Prostate gland (tissue), 2 donors: Measurements from ENCODE around the gene TNFRSF9.

Experiments used
- POLR2A ChIP-seq: fragments of 450-650 bp; IDR thresholded peaks from one replicate; pipeline ENCODE4 v1.6.1; 2016; ENCODE audit warnings: antibody characterized with exemption, mild to moderate bottlenecking
- POLR2AphosphoS5 ChIP-seq: sonication (generic); formaldehyde crosslinking; IDR thresholded peaks from one replicate; pipeline ENCODE4 v1.6.1; 2017; ENCODE audit warnings: antibody characterized with exemption
- TF ChIP-seq, protein P1 (sequence below), 4 experiments: fragments of 200-600 bp in 2 of 4; fragments of 450-650 bp in 2 of 4; sonication (generic) in 2 of 4; IDR thresholded peaks; 1 replicate in 3 of 4; 2 replicates in 1 of 4; pipeline ENCODE4 v1.5.1; 2016 to 2019; ENCODE audit warnings: antibody characterized with exemption in 4 of 4, mild to moderate bottlenecking in 2 of 4, moderate library complexity in 2 of 4

DNA sequence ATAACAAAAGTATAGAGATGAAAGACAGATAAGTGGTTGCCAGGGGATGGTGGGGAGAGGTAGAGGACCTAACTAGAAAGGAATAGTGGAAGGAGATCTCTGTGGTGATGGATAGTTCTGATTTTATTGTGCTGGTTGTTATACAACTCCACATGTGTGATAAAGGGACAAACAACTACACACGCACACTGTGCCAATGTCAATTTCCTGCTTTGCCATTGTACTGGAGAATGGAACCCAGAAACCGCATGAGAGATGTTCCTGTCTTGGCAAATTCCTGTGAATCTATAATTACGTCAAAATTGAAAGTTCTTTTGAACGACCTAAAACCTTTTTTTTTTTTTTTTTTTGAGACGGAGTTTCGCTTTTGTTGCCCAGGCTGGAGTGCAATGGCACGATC lies 11.0 kb downstream of the TNFRSF9 start:
- TF ChIP-seq, protein P1, sequence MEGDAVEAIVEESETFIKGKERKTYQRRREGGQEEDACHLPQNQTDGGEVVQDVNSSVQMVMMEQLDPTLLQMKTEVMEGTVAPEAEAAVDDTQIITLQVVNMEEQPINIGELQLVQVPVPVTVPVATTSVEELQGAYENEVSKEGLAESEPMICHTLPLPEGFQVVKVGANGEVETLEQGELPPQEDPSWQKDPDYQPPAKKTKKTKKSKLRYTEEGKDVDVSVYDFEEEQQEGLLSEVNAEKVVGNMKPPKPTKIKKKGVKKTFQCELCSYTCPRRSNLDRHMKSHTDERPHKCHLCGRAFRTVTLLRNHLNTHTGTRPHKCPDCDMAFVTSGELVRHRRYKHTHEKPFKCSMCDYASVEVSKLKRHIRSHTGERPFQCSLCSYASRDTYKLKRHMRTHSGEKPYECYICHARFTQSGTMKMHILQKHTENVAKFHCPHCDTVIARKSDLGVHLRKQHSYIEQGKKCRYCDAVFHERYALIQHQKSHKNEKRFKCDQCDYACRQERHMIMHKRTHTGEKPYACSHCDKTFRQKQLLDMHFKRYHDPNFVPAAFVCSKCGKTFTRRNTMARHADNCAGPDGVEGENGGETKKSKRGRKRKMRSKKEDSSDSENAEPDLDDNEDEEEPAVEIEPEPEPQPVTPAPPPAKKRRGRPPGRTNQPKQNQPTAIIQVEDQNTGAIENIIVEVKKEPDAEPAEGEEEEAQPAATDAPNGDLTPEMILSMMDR (IDR thresholded peaks at IDR 0.05): no peak
- TF ChIP-seq POLR2A (no peak), POLR2AphosphoS5 (no peak)
